Common myeloid progenitor, CD34-positive (primary cell): ENCODE measurements around the gene MTCH1.
"Not testable (repeated sequence)": the region's sequence is repeated elsewhere in the genome, so short reads cannot be mapped to it uniquely, and the experiment has no call there.

ENCODE experiments used
- CTCF ChIA-PET: fragments of 350-600 bp; sonication (Branson Sonifier 250); formaldehyde crosslinking; loops from one replicate; lab custom pipeline; 2021; ENCODE audit warnings: antibody characterized with exemption; lab: Charles Lee
- POLR2A ChIA-PET: fragments of 350-600 bp; sonication (Branson Sonifier 250); formaldehyde crosslinking; loops from one replicate; lab custom pipeline; 2021; ENCODE audit warnings: antibody characterized with exemption; lab: Charles Lee
- DNase-seq, 3 donors: peaks; one replicate each; pipeline versions ENCODE4 v3.0.0 to v3.0.0-alpha.2; 2013
- H3K27ac ChIP-seq, 2 experiments: 1 replicate in 1 of 2; 2 replicates in 1 of 2; pipeline ENCODE4 v1.7.0; 2013; ENCODE audit warnings: inconsistent platforms in 2 of 2, low read length in 2 of 2, mild to moderate bottlenecking in 2 of 2, low read depth in 1 of 2, moderate library complexity in 1 of 2; ENCODE audit not compliant: severe bottlenecking in 2 of 2, insufficient read depth in 1 of 2, poor library complexity in 1 of 2
- H3K27me3 ChIP-seq, 5 experiments: replicated peaks in 2 of 5; 1 replicate in 3 of 5; 2 replicates in 2 of 5; pipeline versions ENCODE4 v1.6.1 to v1.7.0; 2013; ENCODE audit warnings: low read length in 4 of 5, mild to moderate bottlenecking in 2 of 5, moderate library complexity in 2 of 5, inconsistent platforms in 1 of 5; ENCODE audit not compliant: insufficient read depth in 5 of 5, control insufficient read depth in 4 of 5
- H3K36me3 ChIP-seq, 4 experiments: 1 replicate in 2 of 4; 2 replicates in 2 of 4; pipeline versions ENCODE4 v1.6.1 to v1.7.0; 2013; ENCODE audit warnings: low read length in 3 of 4, control low read depth in 1 of 4, mild to moderate bottlenecking in 1 of 4; ENCODE audit not compliant: control insufficient read depth in 4 of 4, insufficient read depth in 4 of 4
- H3K4me1 ChIP-seq, 4 experiments: 1 replicate in 3 of 4; 2 replicates in 1 of 4; pipeline versions ENCODE4 v1.6.1 to v1.7.1; 2013; ENCODE audit warnings: low read length in 3 of 4, mild to moderate bottlenecking in 3 of 4, control low read depth in 1 of 4, inconsistent platforms in 1 of 4, moderate library complexity in 1 of 4; ENCODE audit not compliant: control insufficient read depth in 4 of 4, insufficient read depth in 4 of 4; ENCODE audit errors: control extremely low read depth in 1 of 4
- H3K4me3 ChIP-seq, 7 experiments: 1 replicate in 4 of 7; 2 replicates in 3 of 7; pipeline versions ENCODE4 v1.5.1 to v1.7.0; 2013; ENCODE audit warnings: mild to moderate bottlenecking in 7 of 7, low read length in 6 of 7, moderate library complexity in 6 of 7, inconsistent platforms in 2 of 7, low read depth in 2 of 7, control low read depth in 1 of 7; ENCODE audit not compliant: insufficient read depth in 4 of 7, control insufficient read depth in 1 of 7; ENCODE audit errors: extremely low read depth in 1 of 7
- H3K9me3 ChIP-seq, 5 experiments: 1 replicate in 4 of 5; 2 replicates in 1 of 5; pipeline versions ENCODE4 v1.6.1 to v1.7.1; 2013; ENCODE audit warnings: low read length in 4 of 5, mild to moderate bottlenecking in 2 of 5, inconsistent platforms in 1 of 5, low read depth in 1 of 5, moderate library complexity in 1 of 5; ENCODE audit not compliant: control insufficient read depth in 4 of 5, insufficient read depth in 2 of 5; ENCODE audit errors: control extremely low read depth in 1 of 5
- WGBS: methylation state at CpG from one replicate; pipeline ENCODE4 v1.1.5; 2013; ENCODE audit not compliant: insufficient coverage; 5-methylcytosine and 5-hydroxymethylcytosine counted together

The MTCH1 gene

GRCh38 chr6:36990401-36990800 lies 4.4 kb upstream of the MTCH1 start:
- H3K36me3 ChIP-seq, H3K9me3 ChIP-seq, H3K27ac ChIP-seq, H3K27me3 ChIP-seq, POLR2A ChIA-PET, DNase-seq, H3K4me3 ChIP-seq: not testable (repeated sequence)
- H3K4me1 ChIP-seq, result peaks cover 3 to 11% (median 10%) of the 10 kb centered on the region in 4 experiments
- WGBS, result 95% methylated on average over 2 of the region's 2 CpGs
- CTCF ChIA-PET, result interaction anchor here (1.3 to 1.7 kb wide), 2 partner anchors 11 to 28 kb away, joined by 4 to 5 read pairs; no protein-coding TSS in a partner anchor

- ChIA-PET POLR2A (no interaction called here), CTCF (interaction anchor here (0.9 to 1.7 kb wide), 4 partner anchors 8 to 29 kb away, joined by 3 to 5 read pairs (median 4); no protein-coding TSS in a partner anchor)
- Histone ChIP-seq H3K9me3 (no peaks in the 10 kb centered on the region), H3K36me3 (no peaks in the 10 kb centered on the region), H3K4me1 (peaks cover 4 to 22% (median 20%) of the 10 kb centered on the region in 4 experiments), H3K27ac (no peak overlapping the region), H3K4me3 (no peak overlapping the region), H3K27me3 (no peaks in the 10 kb centered on the region)
- 100% methylated on average over 4 of the region's 6 CpGs for WGBS
- no peak for DNase-seq
Measured at GRCh38 chr6:36989264-36989663, 3.3 kb upstream of the MTCH1 start.

DNA sequence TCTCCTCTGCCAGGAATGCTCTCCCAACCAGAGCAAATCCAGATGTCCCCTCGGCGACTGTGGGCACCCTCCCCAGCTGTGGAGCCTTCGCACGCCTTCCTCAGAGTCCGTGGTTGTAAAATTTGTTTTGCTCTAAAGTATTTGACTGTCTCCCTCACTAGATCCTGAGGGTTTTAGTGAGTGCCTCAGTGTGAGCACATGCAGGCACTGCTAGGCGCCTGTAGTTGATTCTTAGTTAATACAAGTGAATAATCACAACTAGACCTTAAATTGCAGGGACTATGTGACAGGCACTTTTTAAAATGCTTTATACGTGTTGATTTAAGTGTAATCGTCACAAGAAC lies 680 bp upstream of the MTCH1 start:
- Histone ChIP-seq H3K36me3 (peaks cover 0 to under 1% (median 0%) of the 10 kb centered on the region in 4 experiments), H3K27ac (peak overlapping the region; percentile 68 to 82), H3K4me3 (peak overlapping the region; percentile 58 to 99 (median 90)), H3K9me3 (no peaks in the 10 kb centered on the region), H3K4me1 (peaks cover 9 to 39% (median 31%) of the 10 kb centered on the region in 4 experiments), H3K27me3 (no peaks in the 10 kb centered on the region)
- ChIA-PET POLR2A (interaction anchor here (0.5 to 1.6 kb wide), 6 partner anchors 10 to 711 kb away, joined by 3 to 7 read pairs (median 4); partner anchors contain the start of genes C6orf89, MDGA1 and PPIL1), CTCF (interaction anchor here (0.8 to 2.3 kb wide), 4 partner anchors 20 to 101 kb away, joined by 3 to 11 read pairs (median 5); partner anchors contain the start of gene C6orf89)
- DNase-seq, result peak in 2 of 3 donors; percentile 46 to 56
- WGBS, result 0% methylated on average over 2 of the region's 8 CpGs

DNA sequence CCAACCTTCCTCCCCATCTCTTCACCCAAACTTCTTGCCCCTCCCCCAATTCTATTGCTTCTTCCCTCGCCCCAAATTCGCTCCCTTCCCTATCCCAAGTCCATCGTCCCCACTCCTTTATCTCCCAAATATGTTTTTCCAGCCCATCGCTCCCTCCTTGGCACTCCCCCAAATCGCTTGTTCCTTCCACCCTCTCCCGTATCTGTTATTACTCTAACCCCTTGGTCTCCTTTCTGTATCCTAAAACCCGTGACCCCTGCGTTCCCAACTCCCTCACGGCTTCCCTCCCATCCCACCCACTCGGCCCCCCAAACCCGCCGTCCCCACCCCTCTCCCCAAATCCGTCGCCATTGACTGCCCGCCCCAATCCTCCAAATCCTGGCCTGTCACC lies 584 bp downstream of the MTCH1 start:
- 0% methylated on average over 10 of the region's 15 CpGs for WGBS
- no peak for DNase-seq
- no peaks in the 10 kb centered on the region for H3K27me3 ChIP-seq
- peaks cover 0 to 13% (median 4%) of the 10 kb centered on the region in 4 experiments for H3K36me3 ChIP-seq
- POLR2A ChIA-PET, result interaction anchor here (0.7 to 1.6 kb wide), 6 partner anchors 8 to 187 kb away, joined by 3 to 7 read pairs (median 4); partner anchors contain the start of genes C6orf89, PI16 and PPIL1
- peak overlapping the region; percentile 68 to 82 for H3K27ac ChIP-seq
- H3K9me3 ChIP-seq, result no peaks in the 10 kb centered on the region
- H3K4me3 ChIP-seq, result peak overlapping the region; percentile 58 to 99 (median 90)
- CTCF ChIA-PET, result interaction anchor here (1.0 to 2.3 kb wide), 6 partner anchors 9 to 185 kb away, joined by 3 to 11 read pairs (median 4); partner anchors contain the start of gene C6orf89
- H3K4me1 ChIP-seq, result peaks cover 9 to 39% (median 31%) of the 10 kb centered on the region in 4 experiments

GRCh38 chr6:36984581-36985416 lies 1.2 kb downstream of the MTCH1 start:
- 17% methylated on average over 19 of the region's 19 CpGs for WGBS
- POLR2A ChIA-PET, result no interaction called here
- H3K27me3 ChIP-seq, result no peaks in the 10 kb centered on the region

GRCh38 chr6:36983538-36983937 lies 2.5 kb downstream of the MTCH1 start:
- no peak overlapping the region for H3K4me3 ChIP-seq
- DNase-seq, result no peak
- H3K9me3 ChIP-seq, result no peaks in the 10 kb centered on the region
- H3K36me3 ChIP-seq, result peaks cover under 1 to 24% (median 5%) of the 10 kb centered on the region in 4 experiments
- ChIA-PET POLR2A (no interaction called here), CTCF (interaction anchor here (0.8 to 2.4 kb wide), 3 partner anchors 35 to 226 kb away, joined by 3 to 10 read pairs (median 4); partner anchors contain the start of gene C6orf89)
- H3K27ac ChIP-seq, result no peak overlapping the region
- peaks cover 9 to 39% (median 31%) of the 10 kb centered on the region in 4 experiments for H3K4me1 ChIP-seq
- 97% methylated on average over 3 of the region's 3 CpGs for WGBS
- no peaks in the 10 kb centered on the region for H3K27me3 ChIP-seq

More at GRCh38 chr6:36984581-36985416, 1.2 kb downstream of the MTCH1 start:
- peak; percentile 46 to 72 (median 69) for DNase-seq
- CTCF ChIA-PET, result interaction anchor here (1.3 to 2.4 kb wide), 3 partner anchors 9 to 186 kb away, joined by 4 to 10 read pairs (median 4); no protein-coding TSS in a partner anchor
- Histone ChIP-seq H3K27ac (peak overlapping the region; percentile 68 to 82), H3K9me3 (no peaks in the 10 kb centered on the region), H3K4me3 (peak overlapping the region; percentile 50 to 95 (median 90)), H3K36me3 (peaks cover 0 to 19% (median 4%) of the 10 kb centered on the region in 4 experiments), H3K4me1 (peaks cover 9 to 39% (median 31%) of the 10 kb centered on the region in 4 experiments)
